Testis (tissue), 2 donors: Measurements from ENCODE around the gene CABCOCO1.

Experiments used
- POLR2A ChIP-seq: fragments of 450-650 bp; IDR thresholded peaks from one replicate; pipeline ENCODE4 v1.6.1; 2017; ENCODE audit warnings: antibody characterized with exemption, mild to moderate bottlenecking, moderate library complexity
- TF ChIP-seq, protein P1 (sequence below), 3 experiments: fragments of 450-650 bp in 2 of 3; fragments of 200-600 bp in 1 of 3; sonication (generic) in 1 of 3; IDR thresholded peaks; one replicate each; pipeline ENCODE4 v1.5.1; 2016 to 2019; ENCODE audit warnings: antibody characterized with exemption in 3 of 3, mild to moderate bottlenecking in 2 of 3, moderate library complexity in 1 of 3

DNA sequence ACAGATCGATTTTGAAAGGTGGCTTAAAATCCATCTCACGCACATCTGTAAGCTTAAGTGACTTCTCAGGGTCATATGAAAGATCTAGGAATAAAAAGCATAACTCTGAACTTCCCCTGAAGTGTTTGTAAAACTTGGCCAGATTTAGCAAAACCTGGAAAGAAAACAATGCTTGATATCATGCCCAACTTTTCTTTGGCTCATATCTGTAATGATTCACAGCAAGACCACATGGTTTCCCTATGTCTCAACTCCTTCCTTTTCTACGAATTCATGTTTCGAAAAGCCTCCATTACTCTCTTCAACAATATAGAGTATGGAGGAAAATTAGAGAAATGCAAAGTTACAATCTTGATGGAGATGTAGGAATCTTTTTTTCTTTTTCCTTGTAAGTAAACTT is 20.1 kb upstream of the CABCOCO1 start:
- TF ChIP-seq, protein P1, sequence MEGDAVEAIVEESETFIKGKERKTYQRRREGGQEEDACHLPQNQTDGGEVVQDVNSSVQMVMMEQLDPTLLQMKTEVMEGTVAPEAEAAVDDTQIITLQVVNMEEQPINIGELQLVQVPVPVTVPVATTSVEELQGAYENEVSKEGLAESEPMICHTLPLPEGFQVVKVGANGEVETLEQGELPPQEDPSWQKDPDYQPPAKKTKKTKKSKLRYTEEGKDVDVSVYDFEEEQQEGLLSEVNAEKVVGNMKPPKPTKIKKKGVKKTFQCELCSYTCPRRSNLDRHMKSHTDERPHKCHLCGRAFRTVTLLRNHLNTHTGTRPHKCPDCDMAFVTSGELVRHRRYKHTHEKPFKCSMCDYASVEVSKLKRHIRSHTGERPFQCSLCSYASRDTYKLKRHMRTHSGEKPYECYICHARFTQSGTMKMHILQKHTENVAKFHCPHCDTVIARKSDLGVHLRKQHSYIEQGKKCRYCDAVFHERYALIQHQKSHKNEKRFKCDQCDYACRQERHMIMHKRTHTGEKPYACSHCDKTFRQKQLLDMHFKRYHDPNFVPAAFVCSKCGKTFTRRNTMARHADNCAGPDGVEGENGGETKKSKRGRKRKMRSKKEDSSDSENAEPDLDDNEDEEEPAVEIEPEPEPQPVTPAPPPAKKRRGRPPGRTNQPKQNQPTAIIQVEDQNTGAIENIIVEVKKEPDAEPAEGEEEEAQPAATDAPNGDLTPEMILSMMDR (IDR thresholded peaks at IDR 0.05) = no peak
- TF ChIP-seq POLR2A = no peak
